IPS-NIHi11 (cell line): ENCODE data around the gene IFI27.
A peak's percentile ranks its signal among the peaks of the same experiment; 100 is the strongest.
"Not testable (repeated sequence)": the region's sequence is repeated elsewhere in the genome, so short reads cannot be mapped to it uniquely, and the experiment has no call there.

Experiments used
- DNase-seq: peaks from one replicate; pipeline ENCODE4 v3.0.0; 2012; ENCODE audit warnings: mixed read lengths, low spot score

Gene IFI27

DNA sequence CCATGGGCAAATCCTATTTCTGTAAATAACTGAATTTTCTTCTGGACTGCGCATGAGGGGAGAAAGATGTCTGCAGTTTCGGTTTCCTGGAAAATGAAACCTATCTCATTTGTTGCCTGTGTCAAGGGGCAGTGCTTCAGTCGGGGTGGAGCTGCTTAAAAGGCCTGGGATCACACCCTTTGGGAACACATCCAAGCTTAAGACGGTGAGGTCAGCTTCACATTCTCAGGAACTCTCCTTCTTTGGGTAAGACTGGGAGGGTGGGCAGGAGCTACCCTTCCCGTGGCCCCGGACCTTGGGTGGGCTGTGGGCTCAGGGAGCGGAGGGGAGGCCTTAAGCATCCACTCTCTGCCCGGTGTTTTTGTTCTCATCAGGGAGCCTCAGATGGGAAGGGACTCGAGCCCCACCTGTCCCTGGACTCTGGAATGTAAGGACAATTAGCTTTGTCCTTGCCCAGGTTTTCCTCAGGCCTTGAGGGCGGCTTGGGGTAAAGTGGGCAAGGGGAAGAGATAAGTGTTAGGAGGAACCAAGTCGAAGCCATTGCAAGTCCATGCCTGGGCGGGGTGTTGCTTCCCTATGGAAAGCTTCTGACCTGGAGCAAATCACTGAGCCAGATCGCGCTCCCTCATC, at the start of gene IFI27:
TSS of gene IFI27 (plus strand) at position 185 of the 630 bp plus-strand sequence.
- DNase-seq, result no peak

DNA sequence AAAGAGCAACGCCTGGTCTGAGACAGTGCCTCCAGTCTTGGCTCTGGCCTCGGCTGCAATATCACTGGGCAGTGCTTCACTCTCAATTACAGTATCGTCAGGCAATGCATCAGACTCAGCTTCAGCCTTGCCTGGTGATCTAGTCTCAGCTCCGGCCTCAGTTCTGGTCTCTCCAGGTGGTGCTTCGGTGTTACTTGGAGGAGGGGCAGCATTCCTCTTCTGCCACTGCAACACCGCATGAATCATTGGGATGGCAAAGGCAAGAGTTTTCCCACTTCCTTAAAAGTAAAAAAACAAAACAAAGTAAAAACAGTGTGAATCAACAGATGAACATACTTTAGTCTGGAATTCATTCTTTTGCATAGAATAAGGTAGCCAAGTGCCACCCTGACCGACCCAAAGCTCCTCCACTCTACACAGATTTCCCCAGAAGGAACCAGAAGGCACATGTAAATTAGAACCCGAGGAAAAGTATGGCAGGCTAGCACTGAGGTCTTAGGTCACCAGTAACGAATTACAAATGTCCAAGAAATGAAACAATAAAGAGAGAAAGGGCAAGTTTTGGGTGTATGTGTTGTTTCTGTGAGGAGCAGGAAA, 48.1 kb upstream of the IFI27 start:
- DNase-seq, result no peak

GRCh38 chr14:94066089-94066676, 44.4 kb upstream of the IFI27 start:
- DNase-seq, result no peak

DNA sequence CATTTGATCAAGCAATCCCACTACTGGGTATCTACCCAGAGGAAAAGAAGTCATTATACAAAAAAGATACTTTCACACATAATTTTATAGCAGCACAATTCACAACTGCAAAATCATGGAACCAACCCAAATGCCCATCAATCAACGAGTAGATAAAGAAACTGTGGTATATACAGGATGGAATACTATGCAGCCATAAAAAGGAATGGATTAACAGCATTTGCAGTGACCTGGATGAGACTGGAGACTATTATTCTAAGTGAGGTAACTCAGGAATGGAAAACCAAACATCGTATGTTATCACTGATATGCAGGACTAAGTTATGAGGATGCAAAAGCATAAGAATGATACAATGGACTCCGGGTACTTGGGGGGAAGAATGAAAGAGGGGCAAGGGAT, 38.5 kb upstream of the IFI27 start:
- not testable (repeated sequence) for DNase-seq

GRCh38 chr14:94074534-94074933, 36.0 kb upstream of the IFI27 start:
- no peak for DNase-seq

DNA sequence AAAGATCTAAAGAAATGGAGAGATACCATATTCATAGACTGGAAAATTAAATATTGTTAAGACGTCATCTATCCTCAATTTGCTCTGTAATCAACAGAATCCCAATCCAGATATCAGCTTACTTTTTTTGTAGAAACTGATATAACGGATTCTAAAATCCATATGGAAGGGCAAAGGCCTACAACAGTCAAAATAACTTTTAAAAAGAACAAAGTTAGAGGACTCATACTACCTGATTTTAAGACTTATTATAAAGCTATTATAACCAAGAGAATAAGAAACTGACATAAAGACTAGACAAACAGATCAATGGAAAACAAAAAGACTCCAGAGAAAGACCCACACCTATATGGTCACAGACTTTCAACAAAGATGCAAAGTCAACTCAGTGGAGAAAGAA, 35.5 kb upstream of the IFI27 start:
- no peak for DNase-seq

DNA sequence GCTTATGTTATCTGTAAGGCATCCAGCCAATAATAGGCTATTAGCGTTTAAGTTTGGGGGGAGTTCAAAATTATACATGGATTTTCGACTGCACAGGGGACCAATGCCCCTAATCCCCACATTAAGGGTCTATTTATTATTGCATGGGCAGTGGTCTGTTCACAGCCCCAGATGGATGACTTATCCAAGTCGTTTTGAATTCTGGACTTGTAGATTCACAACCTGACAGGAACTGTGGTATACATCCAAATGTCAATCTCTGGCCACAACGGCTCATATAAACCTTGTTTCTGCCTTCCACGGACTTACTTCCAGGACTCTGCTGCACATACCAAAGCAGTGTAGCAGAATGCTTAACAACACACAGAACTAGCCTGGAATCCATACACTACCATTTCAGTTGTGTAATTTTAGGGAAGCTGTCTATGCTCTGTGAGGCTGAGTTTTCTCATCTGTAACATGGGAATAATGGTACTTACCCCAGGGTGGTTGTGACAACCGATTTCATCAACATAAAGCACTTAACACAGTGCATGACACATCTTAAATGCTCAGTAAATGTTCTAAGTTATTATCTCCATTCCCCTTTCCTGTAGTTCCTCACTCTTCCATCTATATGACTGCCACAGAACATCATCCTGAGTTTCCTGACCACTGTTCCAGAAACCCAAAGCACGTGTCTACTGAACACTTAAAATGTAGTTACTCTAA, 33.3 kb upstream of the IFI27 start:
- DNase-seq, result no peak

GRCh38 chr14:94077823-94078222, 32.7 kb upstream of the IFI27 start:
- no peak for DNase-seq

GRCh38 chr14:94079891-94080620, 30.5 kb upstream of the IFI27 start:
- DNase-seq, result no peak

DNA sequence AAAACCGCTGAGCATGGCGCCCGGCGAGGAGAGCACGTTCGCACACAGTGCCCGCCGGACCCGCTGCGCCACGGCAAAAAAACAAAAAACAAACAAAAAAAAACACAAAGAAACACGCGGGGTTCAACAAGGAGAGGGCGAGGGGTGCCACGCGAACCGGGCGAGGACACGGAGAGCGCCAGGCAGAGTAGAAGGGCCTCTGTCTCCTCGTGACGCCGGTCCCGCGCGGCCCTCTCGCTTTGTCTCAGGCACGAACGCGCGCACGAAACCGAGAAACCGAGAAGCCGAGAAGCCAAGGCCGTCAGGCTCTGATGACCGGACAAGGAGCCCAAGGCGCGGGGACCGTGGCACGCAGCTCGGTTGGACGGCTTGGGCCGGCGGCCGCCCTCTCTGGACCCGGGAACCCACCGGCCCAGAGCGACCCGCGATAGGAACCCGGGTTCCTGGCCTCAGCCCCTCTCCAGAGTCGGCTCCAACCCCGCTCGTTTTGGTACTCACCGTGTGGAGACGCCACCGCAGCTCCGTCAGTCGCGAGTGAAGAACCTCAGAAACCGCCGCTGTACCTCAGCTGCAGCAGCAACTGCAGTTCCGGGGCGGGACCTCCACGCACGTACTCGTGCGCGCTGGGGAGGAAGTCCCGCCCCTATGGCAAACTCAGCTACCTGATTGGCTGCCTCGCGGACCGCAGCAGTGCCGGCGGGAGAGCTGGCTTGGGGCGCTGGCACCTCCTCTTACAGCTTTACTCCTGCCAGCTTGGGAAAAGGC, 29.7 kb upstream of the IFI27 start, which contains the start of the genes DDX24 and IFI27L1:
TSS of gene DDX24 (minus strand) at position 582 of the 765 bp plus-strand sequence. CDS start 1,460 bp downstream, outside the sequence.
TSS of gene IFI27L1 (plus strand) at position 690 of the 765 bp plus-strand sequence. CDS start 15,628 bp downstream, outside the sequence.
- peak; percentile 99 for DNase-seq

GRCh38 chr14:94081386-94081820, 29.1 kb upstream of the IFI27 start:
- no peak for DNase-seq

DNA sequence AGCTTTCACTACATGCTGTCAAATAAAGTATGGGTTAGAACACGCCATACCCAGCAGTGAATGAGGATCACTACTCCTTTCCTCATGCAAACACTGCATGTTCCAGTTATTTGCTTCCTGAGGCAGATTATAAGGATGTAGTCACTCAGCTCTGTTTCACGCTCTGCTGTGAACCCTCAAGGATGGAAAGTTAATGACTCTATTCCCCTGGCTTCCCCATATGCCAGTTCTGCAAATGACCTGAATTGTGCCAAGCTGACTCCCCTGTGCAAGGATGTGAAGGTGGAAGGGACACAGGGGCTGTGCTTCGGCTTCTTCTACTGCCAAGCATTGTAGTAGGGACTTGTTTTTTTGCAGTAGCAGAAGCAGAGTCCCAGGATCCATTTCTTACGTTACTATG, 22.6 kb upstream of the IFI27 start:
- no peak for DNase-seq

DNA sequence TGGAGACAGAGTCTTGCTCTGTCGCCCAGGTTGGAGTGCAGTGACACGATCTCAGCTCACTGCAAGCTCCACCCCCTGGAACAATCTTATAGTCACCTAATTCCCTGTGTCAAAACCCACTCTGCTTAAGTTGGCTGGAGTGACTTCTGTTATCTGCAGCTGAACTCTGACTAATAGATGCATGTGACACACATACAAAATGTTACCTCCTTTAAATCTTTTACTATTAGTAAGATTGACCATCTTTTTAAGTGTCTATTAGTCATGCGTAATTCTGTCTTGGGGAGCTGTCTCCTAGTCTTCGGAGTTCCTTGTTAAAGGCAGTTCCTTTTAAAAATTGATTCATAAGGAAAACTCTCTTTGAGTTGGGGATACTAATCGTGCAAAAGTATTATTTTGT, 22.0 kb upstream of the IFI27 start:
- no peak for DNase-seq

GRCh38 chr14:94089479-94089878, 21.1 kb upstream of the IFI27 start:
- no peak for DNase-seq

GRCh38 chr14:94093418-94093817, 17.1 kb upstream of the IFI27 start:
- no peak for DNase-seq

DNA sequence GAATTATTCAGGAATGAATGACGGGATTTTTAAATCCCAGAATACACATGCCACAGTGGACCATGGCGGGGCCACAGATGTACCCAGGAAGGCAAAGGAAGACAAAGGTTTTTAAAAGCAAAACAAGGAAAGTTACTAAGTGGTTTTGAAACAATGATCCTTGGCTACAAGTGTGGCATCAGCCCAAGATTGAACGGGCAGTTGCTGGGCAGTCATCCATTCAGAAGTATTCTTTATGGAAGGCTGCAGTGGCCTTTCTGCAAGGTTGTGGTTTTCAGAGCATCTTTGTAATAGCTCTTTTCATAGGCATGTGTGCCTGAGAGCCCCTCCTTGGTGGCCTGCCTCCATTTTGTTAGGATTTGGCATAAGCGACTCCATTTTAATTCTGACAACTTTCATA, 13.4 kb upstream of the IFI27 start:
- no peak for DNase-seq

DNA sequence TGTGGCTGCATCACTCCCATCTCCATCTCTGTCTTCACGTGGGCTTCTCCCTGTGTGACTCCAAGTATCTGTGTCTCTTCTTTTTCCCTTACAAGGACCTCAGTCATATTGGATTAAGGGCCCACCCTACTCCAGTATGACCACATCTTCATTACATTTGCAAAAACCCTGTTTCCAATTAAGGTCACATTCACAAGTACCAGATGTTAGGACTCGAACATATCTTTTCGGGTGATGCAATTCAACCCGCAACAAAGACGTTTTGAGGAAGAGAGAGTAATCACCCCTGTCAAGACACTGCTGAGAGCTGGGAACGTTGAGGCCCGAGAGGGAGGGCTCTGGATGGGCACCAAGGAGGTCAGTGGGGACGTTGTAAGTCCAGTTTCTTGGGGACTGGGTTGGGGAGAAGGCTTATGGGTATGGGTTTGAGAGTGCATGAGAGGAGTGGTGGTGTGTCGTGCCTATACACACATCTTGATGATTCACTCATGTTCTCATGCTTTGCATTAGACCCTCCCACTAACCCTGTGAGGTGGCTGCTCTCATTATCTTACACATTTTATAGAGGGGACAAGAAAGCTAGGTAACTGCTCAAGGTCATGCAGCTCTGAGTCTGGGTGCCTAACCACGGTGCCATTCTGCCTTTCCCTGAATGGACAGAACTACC, 12.1 kb upstream of the IFI27 start:
- no peak for DNase-seq

DNA sequence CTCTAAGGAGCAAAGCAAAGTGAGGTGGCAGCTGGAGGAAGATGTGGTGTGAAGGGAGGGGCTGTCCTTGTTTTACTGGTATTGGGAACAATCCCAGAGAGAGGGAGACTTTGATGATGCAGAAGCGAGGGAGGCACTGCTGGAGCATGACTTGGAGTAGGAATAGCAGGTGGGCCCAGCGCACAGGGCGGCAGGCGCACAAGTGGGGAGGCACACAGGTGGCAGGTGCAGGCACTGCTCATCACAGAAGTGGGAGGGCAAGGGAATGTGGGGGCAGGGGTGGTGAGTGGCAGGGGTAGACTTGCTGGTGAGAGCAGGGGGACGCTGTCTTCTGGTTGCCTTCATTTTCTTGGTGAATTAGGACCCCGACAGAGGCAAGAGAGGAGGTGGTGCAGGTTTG, 11.5 kb upstream of the IFI27 start:
- no peak for DNase-seq

DNA sequence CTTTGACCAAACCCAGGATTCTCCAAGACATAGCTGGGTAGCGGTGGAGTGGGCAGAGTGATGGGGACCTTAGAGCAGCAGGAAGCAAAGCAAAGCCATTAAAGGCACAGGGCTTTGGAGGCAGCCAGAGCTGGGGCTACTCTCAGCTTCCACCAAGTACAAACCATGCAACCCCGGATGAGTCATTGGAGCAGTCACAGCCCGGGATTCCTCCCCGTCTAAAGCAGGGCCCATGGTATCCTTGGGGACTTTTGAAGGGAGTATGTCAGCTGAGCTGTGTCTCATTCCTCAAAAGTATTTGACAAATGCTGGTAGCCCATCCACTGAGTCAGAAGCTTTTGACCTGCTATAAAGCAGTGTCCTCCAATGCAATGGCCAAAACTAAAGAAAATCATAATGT, 9.7 kb upstream of the IFI27 start:
- no peak for DNase-seq

- no peak for DNase-seq
Observed at GRCh38 chr14:94101748-94102147, 8.8 kb upstream of the IFI27 start.
